DMS53 (cell line): ENCODE measurements around the gene SMAD7.
A peak's percentile ranks its signal among the peaks of the same experiment; 100 is the strongest.

ENCODE experiments used
- DNase-seq: peaks from one replicate; lab custom pipeline; 2025; lab: John Stamatoyannopoulos, UW

SMAD7 gene

GRCh38 chr18:48944634-48945033 is 6.1 kb downstream of the SMAD7 start:
- DNase-seq: peak; percentile 39

- DNase-seq: no peak
These were observed 6.8 kb downstream of the SMAD7 start for GRCh38 chr18:48943736-48944527.

GRCh38 chr18:48943333-48943732 is 7.4 kb downstream of the SMAD7 start:
- peak; percentile 46 for DNase-seq

GRCh38 chr18:48942554-48943261 is 8.1 kb downstream of the SMAD7 start:
- peak; percentile 92 for DNase-seq

GRCh38 chr18:48942086-48942485 is 8.7 kb downstream of the SMAD7 start:
- DNase-seq: no peak

- no peak for DNase-seq
These were observed 9.1 kb downstream of the SMAD7 start for GRCh38 chr18:48941672-48942071.

GRCh38 chr18:48940854-48941611 is 9.7 kb downstream of the SMAD7 start:
- no peak for DNase-seq

DNA sequence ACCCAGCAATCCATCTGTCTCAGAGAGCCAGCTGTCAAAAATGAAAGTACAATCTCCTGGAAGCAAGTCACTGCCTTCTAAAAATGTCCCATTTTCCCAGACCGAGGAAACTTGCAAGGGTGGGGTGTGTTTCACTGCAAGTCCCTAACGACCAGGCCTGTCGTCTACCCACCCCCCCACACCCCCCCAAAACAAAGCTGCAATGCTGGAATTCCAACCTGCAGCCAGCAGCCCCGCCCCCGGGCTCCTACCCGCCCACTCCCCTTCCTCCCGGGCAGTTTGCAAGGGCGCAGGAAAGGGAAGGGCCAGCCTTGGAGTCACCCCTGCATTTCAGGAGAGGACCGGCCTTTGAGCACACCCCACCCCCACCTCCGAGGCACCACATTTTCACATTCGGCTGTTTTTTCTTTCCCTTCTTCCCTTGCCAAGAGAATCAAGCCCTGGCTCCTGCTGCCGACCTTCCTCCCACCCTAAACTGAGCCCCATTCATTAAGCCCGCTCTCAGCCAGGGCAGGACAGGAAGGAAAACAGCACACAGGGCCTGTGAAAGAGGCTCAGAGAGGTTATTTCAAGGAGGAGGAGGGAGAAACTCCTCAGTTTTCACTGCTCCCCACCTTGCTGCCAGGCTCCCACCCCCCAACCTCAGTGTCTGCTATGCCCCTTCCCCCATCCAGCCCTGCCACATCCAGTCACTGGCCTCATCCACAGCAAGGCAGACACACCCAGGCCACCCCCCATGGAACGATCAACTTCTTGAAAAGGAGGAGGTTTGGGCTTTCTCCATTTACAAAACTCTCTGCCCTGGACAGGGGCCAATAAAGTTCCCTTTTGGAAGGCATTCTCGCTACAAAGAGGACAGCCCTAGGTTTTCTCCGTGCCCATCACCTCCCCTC is 11.3 kb downstream of the SMAD7 start:
- DNase-seq: no peak

- no peak for DNase-seq
These were observed 11.9 kb downstream of the SMAD7 start for GRCh38 chr18:48938827-48939204.

- DNase-seq: no peak
These were observed 12.7 kb downstream of the SMAD7 start for GRCh38 chr18:48937869-48938750.

DNA sequence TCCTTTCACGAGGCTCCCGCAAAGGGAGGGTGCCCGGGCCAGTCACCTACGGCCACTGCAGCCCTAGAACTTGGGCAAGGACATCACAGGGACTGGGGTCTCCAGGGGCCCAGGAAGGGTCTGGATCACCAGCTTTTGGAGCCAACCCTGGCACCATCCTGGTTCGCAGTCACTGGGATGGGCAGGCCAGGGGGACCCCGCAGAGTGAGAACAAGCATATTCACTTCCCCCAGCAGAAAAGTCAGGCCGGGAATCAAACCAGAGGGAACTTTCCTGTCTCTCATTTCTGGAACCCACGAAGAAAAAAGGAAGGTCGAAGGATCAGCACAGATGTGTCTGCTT is 15.4 kb downstream of the SMAD7 start:
- no peak for DNase-seq

GRCh38 chr18:48934723-48935432 is 15.9 kb downstream of the SMAD7 start:
- DNase-seq: peak; percentile 81

DNA sequence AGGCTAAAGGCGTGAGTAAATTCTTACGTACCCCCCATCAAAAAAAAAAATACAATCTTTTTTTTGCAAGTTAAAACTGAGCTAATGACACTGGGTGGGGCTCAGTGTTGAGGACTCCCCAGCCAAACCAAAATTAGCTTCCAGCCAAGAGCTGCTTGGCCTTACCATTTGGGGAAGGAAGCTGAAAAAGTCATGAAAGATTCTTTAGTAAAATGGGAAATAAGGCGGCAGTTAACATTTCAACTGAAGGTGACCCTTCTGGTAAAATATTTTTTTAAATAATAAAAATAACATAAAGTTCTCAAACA is 16.4 kb downstream of the SMAD7 start:
- DNase-seq: no peak

DNA sequence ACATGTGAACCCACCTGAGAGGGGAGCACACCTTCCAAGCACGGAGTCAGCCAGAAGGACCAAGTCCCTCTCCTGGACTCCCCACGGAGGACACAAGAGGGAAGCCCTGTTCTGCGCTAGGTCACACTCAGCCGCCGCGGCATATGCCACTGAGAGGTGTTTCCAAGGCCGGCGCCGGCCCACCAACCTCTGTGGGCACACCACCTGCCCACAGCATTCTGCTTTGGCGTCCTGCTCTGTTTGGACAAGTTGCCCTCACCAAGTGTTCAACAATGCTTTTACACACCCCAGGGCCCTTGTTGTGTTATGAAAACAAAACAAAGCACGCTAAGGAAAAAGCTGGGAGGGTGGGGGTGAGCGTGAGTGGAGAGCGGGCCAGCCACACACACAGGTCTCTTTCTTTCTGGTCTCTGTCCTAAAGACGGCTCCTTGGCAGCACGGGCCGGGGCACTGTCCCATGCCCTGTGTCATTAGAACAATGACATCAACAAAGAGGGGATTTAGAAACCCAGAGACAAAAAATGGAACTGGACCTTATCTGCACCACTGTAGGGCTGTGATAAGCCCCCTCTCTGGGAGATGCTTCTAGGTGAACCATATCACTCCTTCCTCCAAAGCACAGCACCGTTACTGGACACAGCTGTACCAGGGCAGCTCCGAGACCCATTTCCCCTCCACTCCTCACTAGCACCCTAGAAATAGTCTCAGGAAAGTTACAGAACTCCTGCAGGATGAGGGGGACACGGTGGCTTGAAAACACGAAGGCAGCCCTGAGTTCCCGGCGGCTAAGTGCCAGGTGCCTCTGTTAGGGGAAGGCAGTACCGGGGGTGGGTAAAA is 17.0 kb downstream of the SMAD7 start:
- DNase-seq: peak; percentile 96

- DNase-seq: peak; percentile 75
These were observed 17.8 kb downstream of the SMAD7 start for GRCh38 chr18:48932822-48933510.

- peak; percentile 58 for DNase-seq
These were observed 18.3 kb downstream of the SMAD7 start for GRCh38 chr18:48932462-48932818.

DNA sequence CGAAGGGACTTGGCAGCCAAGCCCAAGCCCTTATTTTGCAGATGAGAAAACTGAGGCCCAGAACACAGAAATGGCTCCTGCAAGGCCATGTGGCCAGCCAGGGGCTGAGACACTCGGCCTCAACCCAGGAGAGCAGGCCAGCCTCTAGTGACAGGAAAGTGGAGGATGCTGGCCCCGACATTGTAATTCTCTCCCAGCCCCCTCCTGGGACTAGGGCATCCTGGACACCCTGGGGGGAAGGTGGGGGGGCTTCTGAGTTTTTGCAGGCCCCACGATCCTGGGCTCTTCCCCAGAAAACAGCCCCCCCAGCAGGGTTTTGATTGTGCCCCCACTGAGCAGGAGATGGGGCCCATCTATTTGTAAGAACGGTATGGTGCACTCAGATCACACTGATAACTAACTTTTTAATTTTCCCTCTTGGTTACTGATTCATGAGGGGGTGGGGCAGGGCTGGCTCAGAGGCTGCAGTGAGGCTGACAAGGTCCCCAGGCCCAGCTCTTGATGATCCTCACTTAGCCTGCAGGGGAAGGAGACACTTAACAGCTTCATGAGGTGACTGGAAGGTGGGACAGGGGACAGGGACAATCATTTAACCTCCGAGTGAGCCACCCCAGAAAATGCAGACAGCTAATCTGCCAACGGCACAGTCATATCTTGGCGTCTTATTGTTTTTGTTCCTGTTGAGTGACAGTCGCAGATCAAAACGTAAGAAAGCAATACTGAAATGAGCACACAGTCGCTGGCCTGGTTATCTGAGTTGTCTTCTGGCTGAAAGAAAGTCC is 18.9 kb downstream of the SMAD7 start:
- peak; percentile 58 for DNase-seq

- DNase-seq: peak; percentile 56
These were observed 19.8 kb downstream of the SMAD7 start for GRCh38 chr18:48930926-48931325.
